ENCODE measurements around the gene SETDB1. TPM values are rescaled to one million over a fixed set of nuclear protein-coding genes. Genes with fewer than 3 reads are reported as not detected.

Gene SETDB1
- total RNA-seq, 1 donor from 2014 or later = 47.5 TPM

DNA sequence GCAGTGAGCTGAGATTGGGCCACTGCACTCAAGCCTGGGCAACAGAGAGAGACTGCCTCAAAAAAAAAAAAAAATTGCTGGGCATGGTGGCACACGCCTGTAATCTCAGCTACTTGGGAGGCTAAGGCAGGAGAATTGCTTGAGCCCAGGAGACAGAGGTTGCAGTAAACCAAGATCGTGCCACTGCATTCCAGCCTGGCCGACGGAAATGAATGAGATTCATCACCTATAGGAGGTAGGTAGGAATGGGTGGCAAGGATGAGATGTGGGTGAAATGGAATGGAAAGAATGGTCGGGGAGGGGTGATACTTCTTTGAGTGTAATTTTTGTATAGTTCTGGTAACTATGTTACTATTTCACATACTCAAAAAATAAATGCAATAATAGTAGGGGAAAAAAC, 23.8 kb upstream of the SETDB1 start:
- Histone ChIP-seq H3K9ac (ENCODE audit: low read depth in 1 of 3, low read length in 3 of 3) (no peak overlapping the region), H3K4me1 (ENCODE audit: control insufficient read depth in 3 of 3, insufficient read depth in 3 of 3, low read length in 3 of 3) (peaks cover 0 to under 1% (median 0%) of the 10 kb centered on the region in 3 donors), H3K36me3 (ENCODE audit: control insufficient read depth in 3 of 3, insufficient read depth in 3 of 3, low read length in 3 of 3) (no peaks in the 10 kb centered on the region), H3K9me3 (ENCODE audit: control insufficient read depth in 3 of 3, low read length in 3 of 3) (no peaks in the 10 kb centered on the region), H3K27me3 (ENCODE audit: control insufficient read depth in 3 of 3, insufficient read depth in 3 of 3, low read length in 3 of 3) (no peaks in the 10 kb centered on the region), H3K4me3 (ENCODE audit: low read length in 3 of 3) (no peak overlapping the region), H3K27ac (ENCODE audit: low read depth, low read length) (no peak overlapping the region)

- Histone ChIP-seq H3K4me1 (ENCODE audit: control insufficient read depth in 3 of 3, insufficient read depth in 3 of 3, low read length in 3 of 3) (no peaks in the 10 kb centered on the region), H3K27me3 (ENCODE audit: control insufficient read depth in 3 of 3, insufficient read depth in 3 of 3, low read length in 3 of 3) (no peaks in the 10 kb centered on the region), H3K27ac (ENCODE audit: low read depth, low read length) (no peak overlapping the region), H3K4me3 (ENCODE audit: low read length in 3 of 3) (no peak overlapping the region), H3K36me3 (ENCODE audit: control insufficient read depth in 3 of 3, insufficient read depth in 3 of 3, low read length in 3 of 3) (no peaks in the 10 kb centered on the region), H3K9me3 (ENCODE audit: control insufficient read depth in 3 of 3, low read length in 3 of 3) (no peaks in the 10 kb centered on the region), H3K9ac (ENCODE audit: low read depth in 1 of 3, low read length in 3 of 3) (no peak overlapping the region)
Observed at GRCh38 chr1:150902751-150903150, 23.4 kb upstream of the SETDB1 start.

- H3K9ac ChIP-seq (ENCODE audit: low read depth in 1 of 3, low read length in 3 of 3) = no peak overlapping the region
- H3K4me3 ChIP-seq (ENCODE audit: low read length in 3 of 3) = no peak overlapping the region
- no peaks in the 10 kb centered on the region for H3K36me3 ChIP-seq (ENCODE audit: control insufficient read depth in 3 of 3, insufficient read depth in 3 of 3, low read length in 3 of 3)
- H3K27me3 ChIP-seq (ENCODE audit: control insufficient read depth in 3 of 3, insufficient read depth in 3 of 3, low read length in 3 of 3) = no peaks in the 10 kb centered on the region
- H3K9me3 ChIP-seq (ENCODE audit: control insufficient read depth in 3 of 3, low read length in 3 of 3) = no peaks in the 10 kb centered on the region
- H3K27ac ChIP-seq (ENCODE audit: low read depth, low read length) = no peak overlapping the region
- no peaks in the 10 kb centered on the region for H3K4me1 ChIP-seq (ENCODE audit: control insufficient read depth in 3 of 3, insufficient read depth in 3 of 3, low read length in 3 of 3)
Observed at GRCh38 chr1:150905301-150905700, 20.9 kb upstream of the SETDB1 start.

GRCh38 chr1:150906329-150906728, 19.8 kb upstream of the SETDB1 start:
- no peaks in the 10 kb centered on the region for H3K27me3 ChIP-seq (ENCODE audit: control insufficient read depth in 3 of 3, insufficient read depth in 3 of 3, low read length in 3 of 3)
- H3K9ac ChIP-seq (ENCODE audit: low read depth in 1 of 3, low read length in 3 of 3) = no peak overlapping the region
- H3K4me1 ChIP-seq (ENCODE audit: control insufficient read depth in 3 of 3, insufficient read depth in 3 of 3, low read length in 3 of 3) = no peaks in the 10 kb centered on the region
- H3K36me3 ChIP-seq (ENCODE audit: control insufficient read depth in 3 of 3, insufficient read depth in 3 of 3, low read length in 3 of 3) = no peaks in the 10 kb centered on the region
- H3K27ac ChIP-seq (ENCODE audit: low read depth, low read length) = no peak overlapping the region
- H3K4me3 ChIP-seq (ENCODE audit: low read length in 3 of 3) = no peak overlapping the region
- H3K9me3 ChIP-seq (ENCODE audit: control insufficient read depth in 3 of 3, low read length in 3 of 3) = no peaks in the 10 kb centered on the region

GRCh38 chr1:150906813-150907212, 19.4 kb upstream of the SETDB1 start:
- Histone ChIP-seq H3K4me3 (ENCODE audit: low read length in 3 of 3) (no peak overlapping the region), H3K27ac (ENCODE audit: low read depth, low read length) (no peak overlapping the region), H3K4me1 (ENCODE audit: control insufficient read depth in 3 of 3, insufficient read depth in 3 of 3, low read length in 3 of 3) (no peaks in the 10 kb centered on the region), H3K9ac (ENCODE audit: low read depth in 1 of 3, low read length in 3 of 3) (no peak overlapping the region), H3K9me3 (ENCODE audit: control insufficient read depth in 3 of 3, low read length in 3 of 3) (no peaks in the 10 kb centered on the region), H3K36me3 (ENCODE audit: control insufficient read depth in 3 of 3, insufficient read depth in 3 of 3, low read length in 3 of 3) (no peaks in the 10 kb centered on the region), H3K27me3 (ENCODE audit: control insufficient read depth in 3 of 3, insufficient read depth in 3 of 3, low read length in 3 of 3) (no peaks in the 10 kb centered on the region)

- Histone ChIP-seq H3K4me1 (ENCODE audit: control insufficient read depth in 3 of 3, insufficient read depth in 3 of 3, low read length in 3 of 3) (no peaks in the 10 kb centered on the region), H3K27me3 (ENCODE audit: control insufficient read depth in 3 of 3, insufficient read depth in 3 of 3, low read length in 3 of 3) (no peaks in the 10 kb centered on the region)
Observed at GRCh38 chr1:150909585-150910180, 16.5 kb upstream of the SETDB1 start.

GRCh38 chr1:150912623-150913022, 13.5 kb upstream of the SETDB1 start:
- H3K36me3 ChIP-seq (ENCODE audit: control insufficient read depth in 3 of 3, insufficient read depth in 3 of 3, low read length in 3 of 3) = no peaks in the 10 kb centered on the region
- H3K4me1 ChIP-seq (ENCODE audit: control insufficient read depth in 3 of 3, insufficient read depth in 3 of 3, low read length in 3 of 3) = no peaks in the 10 kb centered on the region
- H3K9me3 ChIP-seq (ENCODE audit: control insufficient read depth in 3 of 3, low read length in 3 of 3) = no peaks in the 10 kb centered on the region
- H3K27ac ChIP-seq (ENCODE audit: low read depth, low read length) = no peak overlapping the region
- H3K4me3 ChIP-seq (ENCODE audit: low read length in 3 of 3) = no peak overlapping the region
- no peaks in the 10 kb centered on the region for H3K27me3 ChIP-seq (ENCODE audit: control insufficient read depth in 3 of 3, insufficient read depth in 3 of 3, low read length in 3 of 3)
- no peak overlapping the region for H3K9ac ChIP-seq (ENCODE audit: low read depth in 1 of 3, low read length in 3 of 3)

More at GRCh38 chr1:150909585-150910180, 16.5 kb upstream of the SETDB1 start:
- no peaks in the 10 kb centered on the region for H3K36me3 ChIP-seq (ENCODE audit: control insufficient read depth in 3 of 3, insufficient read depth in 3 of 3, low read length in 3 of 3)
- H3K9ac ChIP-seq (ENCODE audit: low read depth in 1 of 3, low read length in 3 of 3) = no peak overlapping the region
- no peak overlapping the region for H3K4me3 ChIP-seq (ENCODE audit: low read length in 3 of 3)
- H3K9me3 ChIP-seq (ENCODE audit: control insufficient read depth in 3 of 3, low read length in 3 of 3) = no peaks in the 10 kb centered on the region
- H3K27ac ChIP-seq (ENCODE audit: low read depth, low read length) = no peak overlapping the region

DNA sequence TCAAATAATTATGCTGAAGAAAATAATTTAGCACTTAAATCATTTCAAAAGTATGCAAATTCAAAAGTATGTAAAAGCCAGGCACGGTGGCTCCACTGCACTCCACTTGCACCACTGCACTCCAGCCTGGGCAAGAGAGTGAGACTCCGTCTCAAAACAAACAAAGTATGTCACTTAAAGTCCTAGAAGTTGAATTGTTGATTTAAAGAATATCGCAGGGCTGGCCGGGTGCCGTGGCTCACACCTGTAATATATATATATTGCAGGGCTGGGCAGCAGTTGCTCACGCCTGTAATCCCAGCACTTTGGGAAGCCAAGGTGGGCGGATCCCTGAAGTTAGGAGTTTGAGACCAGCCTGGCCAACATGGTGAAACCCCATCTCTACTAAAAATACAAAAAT, 8.8 kb upstream of the SETDB1 start:
- Histone ChIP-seq H3K4me3 (ENCODE audit: low read length in 3 of 3) (no peak overlapping the region), H3K9me3 (ENCODE audit: control insufficient read depth in 3 of 3, low read length in 3 of 3) (no peaks in the 10 kb centered on the region), H3K9ac (ENCODE audit: low read depth in 1 of 3, low read length in 3 of 3) (no peak overlapping the region), H3K4me1 (ENCODE audit: control insufficient read depth in 3 of 3, insufficient read depth in 3 of 3, low read length in 3 of 3) (peaks cover 0 to 2% (median 0%) of the 10 kb centered on the region in 3 donors), H3K27me3 (ENCODE audit: control insufficient read depth in 3 of 3, insufficient read depth in 3 of 3, low read length in 3 of 3) (no peaks in the 10 kb centered on the region), H3K36me3 (ENCODE audit: control insufficient read depth in 3 of 3, insufficient read depth in 3 of 3, low read length in 3 of 3) (no peaks in the 10 kb centered on the region), H3K27ac (ENCODE audit: low read depth, low read length) (no peak overlapping the region)

GRCh38 chr1:150922519-150922975, 3.6 kb upstream of the SETDB1 start:
- H3K9me3 ChIP-seq (ENCODE audit: control insufficient read depth in 3 of 3, low read length in 3 of 3) = no peaks in the 10 kb centered on the region
- H3K27me3 ChIP-seq (ENCODE audit: control insufficient read depth in 3 of 3, insufficient read depth in 3 of 3, low read length in 3 of 3) = no peaks in the 10 kb centered on the region
- peaks cover under 1 to 1% (median 1%) of the 10 kb centered on the region in 3 donors for H3K36me3 ChIP-seq (ENCODE audit: control insufficient read depth in 3 of 3, insufficient read depth in 3 of 3, low read length in 3 of 3)
- H3K27ac ChIP-seq (ENCODE audit: low read depth, low read length) = no peak overlapping the region
- H3K9ac ChIP-seq (ENCODE audit: low read depth in 1 of 3, low read length in 3 of 3) = peak overlapping the region in 1 of 3 donors; percentile 29
- H3K4me3 ChIP-seq (ENCODE audit: low read length in 3 of 3) = no peak overlapping the region
- peaks cover 4 to 10% (median 5%) of the 10 kb centered on the region in 3 donors for H3K4me1 ChIP-seq (ENCODE audit: control insufficient read depth in 3 of 3, insufficient read depth in 3 of 3, low read length in 3 of 3)

DNA sequence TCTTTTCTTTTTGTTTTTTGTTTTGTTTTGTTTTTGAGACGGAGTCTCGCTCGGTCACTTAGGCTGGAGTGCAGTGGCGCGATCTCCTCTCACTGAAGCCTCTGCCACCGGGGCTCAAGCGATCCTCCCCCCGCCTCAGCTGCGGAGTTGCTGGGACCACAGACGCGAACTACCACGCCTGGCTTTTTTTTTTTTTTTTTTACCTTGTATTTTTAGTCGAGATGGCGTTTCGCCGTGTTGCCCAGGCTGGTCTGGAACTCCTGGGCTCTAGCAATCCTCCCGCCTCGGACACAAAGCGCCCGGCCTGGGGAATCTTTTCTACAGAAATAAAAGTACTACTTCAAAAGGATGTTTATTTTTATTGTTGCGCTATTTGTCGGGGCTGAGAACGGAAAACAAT, 1.1 kb upstream of the SETDB1 start:
- H3K4me3 ChIP-seq (ENCODE audit: low read length in 3 of 3) = no peak overlapping the region
- peaks cover 17 to 20% (median 18%) of the 10 kb centered on the region in 3 donors for H3K36me3 ChIP-seq (ENCODE audit: control insufficient read depth in 3 of 3, insufficient read depth in 3 of 3, low read length in 3 of 3)
- H3K9ac ChIP-seq (ENCODE audit: low read depth in 1 of 3, low read length in 3 of 3) = no peak overlapping the region
- H3K4me1 ChIP-seq (ENCODE audit: control insufficient read depth in 3 of 3, insufficient read depth in 3 of 3, low read length in 3 of 3) = peaks cover 4 to 10% (median 5%) of the 10 kb centered on the region in 3 donors
- no peaks in the 10 kb centered on the region for H3K27me3 ChIP-seq (ENCODE audit: control insufficient read depth in 3 of 3, insufficient read depth in 3 of 3, low read length in 3 of 3)
- H3K27ac ChIP-seq (ENCODE audit: low read depth, low read length) = no peak overlapping the region
- no peaks in the 10 kb centered on the region for H3K9me3 ChIP-seq (ENCODE audit: control insufficient read depth in 3 of 3, low read length in 3 of 3)
